Right atrium auricular region (tissue), 2 donors: ENCODE data around the gene MBNL2. TPM values are rescaled to one million over a fixed set of nuclear protein-coding genes. Genes with fewer than 3 reads are reported as not detected.

ENCODE experiments used
- DNase-seq: peaks from one replicate; pipeline ENCODE4 v3.0.0-alpha.2; 2019; ENCODE audit warnings: low spot score
- H3K27ac ChIP-seq, 2 donors: fragments of 200-600 bp; sonication (generic); 1 replicate in 1 of 2; 2 replicates in 1 of 2; pipeline ENCODE4 v1.5.1; 2016 to 2019
- H3K27me3 ChIP-seq, 2 donors: fragments of 200-600 bp; sonication (generic); one replicate each; pipeline versions ENCODE4 v1.5.1 to v1.6.0; 2017 to 2019
- H3K36me3 ChIP-seq: fragments of 200-600 bp; sonication (generic); one replicate; pipeline ENCODE4 v1.5.1; 2016
- H3K4me1 ChIP-seq, 2 donors: fragments of 200-600 bp; sonication (generic); one replicate each; pipeline versions ENCODE4 v1.5.1 to v1.6.0; 2017 to 2019
- H3K4me3 ChIP-seq, 2 donors: fragments of 200-600 bp; sonication (generic); 1 replicate in 1 of 2; 2 replicates in 1 of 2; pipeline ENCODE4 v1.5.1; 2017 to 2019; ENCODE audit warnings: mild to moderate bottlenecking in 1 of 2, moderate library complexity in 1 of 2
- H3K9me3 ChIP-seq, 2 donors: fragments of 200-600 bp; sonication (generic); one replicate each; pipeline ENCODE4 v1.5.1; 2019
- total RNA-seq, 2 donors: library from RNA; depleted of rRNA; stranded (reverse); fragments of >200 nt; gene quantifications; one replicate each; pipeline ENCODE4 v1.1.0, GENCODE V29; 2016
- TF ChIP-seq, protein P1 (sequence below), 2 donors: fragments of 200-600 bp; sonication (generic); IDR thresholded peaks; one replicate each; pipeline ENCODE4 v1.5.1; 2019; ENCODE audit warnings: antibody characterized with exemption in 2 of 2

Gene MBNL2
- total RNA-seq, 2 donors from 2014 or later, result 62.0 to 81.6 TPM

DNA sequence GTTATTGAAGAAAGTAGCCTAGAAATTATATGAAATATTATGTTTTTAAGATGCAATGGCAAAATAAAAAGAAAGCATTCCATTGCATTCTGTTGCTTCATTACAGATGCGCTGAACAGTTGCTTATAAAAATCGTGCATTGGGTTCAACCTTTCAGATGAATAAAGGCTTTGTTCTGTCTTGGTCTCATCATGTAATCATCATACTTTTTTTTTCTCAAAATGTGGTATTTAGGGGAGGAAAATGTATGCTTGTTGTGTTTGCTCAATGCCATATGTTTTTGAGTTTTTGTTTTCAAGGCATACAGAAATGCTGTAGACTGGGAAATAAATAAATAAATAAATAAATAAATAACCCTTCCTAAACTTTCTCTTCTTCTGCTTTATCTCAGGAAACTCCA is 1.1 kb upstream of the MBNL2 start:
- Histone ChIP-seq H3K4me3 (no peak overlapping the region), H3K27ac (no peak overlapping the region), H3K9me3 (no peaks in the 10 kb centered on the region)

DNA sequence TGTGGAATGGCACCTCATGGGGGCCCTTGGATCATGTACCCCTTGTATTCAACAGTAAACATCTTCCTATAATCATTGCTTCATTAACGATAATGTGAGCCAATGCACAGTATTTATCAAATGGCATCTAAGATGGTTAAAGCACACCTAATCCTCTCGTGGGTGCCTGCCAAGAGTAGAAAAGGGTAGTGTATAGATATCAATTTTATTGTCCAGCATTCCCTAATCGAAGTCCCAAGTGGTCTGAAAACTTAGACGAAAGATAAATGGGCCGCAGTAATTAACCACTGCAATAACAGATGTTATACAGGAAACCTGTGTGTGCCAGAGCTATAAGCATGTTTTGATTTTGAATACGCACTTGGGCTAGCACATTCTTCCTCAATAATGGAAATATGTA is 667 bp upstream of the MBNL2 start:
- peak overlapping the region; percentile 91 for H3K27ac ChIP-seq
- H3K9me3 ChIP-seq, result no peaks in the 10 kb centered on the region
- H3K4me3 ChIP-seq, result peak overlapping the region; percentile 60 to 67
- TF ChIP-seq, protein P1, sequence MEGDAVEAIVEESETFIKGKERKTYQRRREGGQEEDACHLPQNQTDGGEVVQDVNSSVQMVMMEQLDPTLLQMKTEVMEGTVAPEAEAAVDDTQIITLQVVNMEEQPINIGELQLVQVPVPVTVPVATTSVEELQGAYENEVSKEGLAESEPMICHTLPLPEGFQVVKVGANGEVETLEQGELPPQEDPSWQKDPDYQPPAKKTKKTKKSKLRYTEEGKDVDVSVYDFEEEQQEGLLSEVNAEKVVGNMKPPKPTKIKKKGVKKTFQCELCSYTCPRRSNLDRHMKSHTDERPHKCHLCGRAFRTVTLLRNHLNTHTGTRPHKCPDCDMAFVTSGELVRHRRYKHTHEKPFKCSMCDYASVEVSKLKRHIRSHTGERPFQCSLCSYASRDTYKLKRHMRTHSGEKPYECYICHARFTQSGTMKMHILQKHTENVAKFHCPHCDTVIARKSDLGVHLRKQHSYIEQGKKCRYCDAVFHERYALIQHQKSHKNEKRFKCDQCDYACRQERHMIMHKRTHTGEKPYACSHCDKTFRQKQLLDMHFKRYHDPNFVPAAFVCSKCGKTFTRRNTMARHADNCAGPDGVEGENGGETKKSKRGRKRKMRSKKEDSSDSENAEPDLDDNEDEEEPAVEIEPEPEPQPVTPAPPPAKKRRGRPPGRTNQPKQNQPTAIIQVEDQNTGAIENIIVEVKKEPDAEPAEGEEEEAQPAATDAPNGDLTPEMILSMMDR (IDR thresholded peaks at IDR 0.05), result no peak
- H3K36me3 ChIP-seq, result no peaks in the 10 kb centered on the region
- peaks cover 0 to 26% of the 10 kb centered on the region in 2 donors for H3K4me1 ChIP-seq
- no peak for DNase-seq
- H3K27me3 ChIP-seq, result no peaks in the 10 kb centered on the region

More for the DNA sequence above, 1.1 kb upstream of the MBNL2 start:
- H3K27me3 ChIP-seq, result no peaks in the 10 kb centered on the region
- TF ChIP-seq, protein P1 (IDR thresholded peaks at IDR 0.05), result no peak
- peaks cover 0 to 21% of the 10 kb centered on the region in 2 donors for H3K4me1 ChIP-seq
- DNase-seq, result no peak
- H3K36me3 ChIP-seq, result no peaks in the 10 kb centered on the region

DNA sequence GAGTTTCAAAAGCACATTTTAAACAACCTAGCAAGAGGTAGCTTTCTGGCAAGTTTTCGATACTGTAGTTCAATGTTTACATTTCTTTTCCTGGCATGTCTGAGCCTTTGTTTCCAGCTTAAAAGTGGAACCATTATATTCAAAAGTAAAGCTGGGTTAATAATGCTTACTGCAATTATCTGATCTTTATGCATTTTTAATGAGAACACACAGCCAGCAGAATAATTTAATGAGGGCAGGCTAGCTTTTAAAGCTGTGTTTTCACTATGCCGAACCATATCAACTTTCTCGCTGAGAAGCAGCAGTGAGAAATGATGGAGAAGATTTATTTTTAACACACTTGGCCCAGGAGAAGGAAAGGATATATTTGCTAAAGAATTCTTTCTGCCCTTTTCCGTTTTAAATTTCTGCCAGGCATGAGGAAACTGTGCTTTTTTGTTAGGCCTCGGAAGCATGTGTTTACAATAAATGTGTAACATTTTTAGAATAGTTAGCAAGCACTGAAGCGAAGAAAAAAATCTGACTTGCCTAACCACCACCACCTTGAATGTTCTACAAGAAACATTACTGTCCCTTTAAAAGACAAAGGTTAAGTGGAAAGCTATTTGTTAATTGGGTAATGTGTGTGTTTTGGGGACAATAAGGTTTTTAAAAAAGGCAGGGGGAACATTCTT is 1.0 kb downstream of the MBNL2 start:
- Histone ChIP-seq H3K4me3 (peak overlapping the region; percentile 60 to 67), H3K4me1 (peaks cover 0 to 43% of the 10 kb centered on the region in 2 donors), H3K27ac (peak overlapping the region; percentile 91), H3K27me3 (no peaks in the 10 kb centered on the region), H3K36me3 (no peaks in the 10 kb centered on the region), H3K9me3 (no peaks in the 10 kb centered on the region)
- TF ChIP-seq, protein P1 (IDR thresholded peaks at IDR 0.05), result no peak
- no peak for DNase-seq

DNA sequence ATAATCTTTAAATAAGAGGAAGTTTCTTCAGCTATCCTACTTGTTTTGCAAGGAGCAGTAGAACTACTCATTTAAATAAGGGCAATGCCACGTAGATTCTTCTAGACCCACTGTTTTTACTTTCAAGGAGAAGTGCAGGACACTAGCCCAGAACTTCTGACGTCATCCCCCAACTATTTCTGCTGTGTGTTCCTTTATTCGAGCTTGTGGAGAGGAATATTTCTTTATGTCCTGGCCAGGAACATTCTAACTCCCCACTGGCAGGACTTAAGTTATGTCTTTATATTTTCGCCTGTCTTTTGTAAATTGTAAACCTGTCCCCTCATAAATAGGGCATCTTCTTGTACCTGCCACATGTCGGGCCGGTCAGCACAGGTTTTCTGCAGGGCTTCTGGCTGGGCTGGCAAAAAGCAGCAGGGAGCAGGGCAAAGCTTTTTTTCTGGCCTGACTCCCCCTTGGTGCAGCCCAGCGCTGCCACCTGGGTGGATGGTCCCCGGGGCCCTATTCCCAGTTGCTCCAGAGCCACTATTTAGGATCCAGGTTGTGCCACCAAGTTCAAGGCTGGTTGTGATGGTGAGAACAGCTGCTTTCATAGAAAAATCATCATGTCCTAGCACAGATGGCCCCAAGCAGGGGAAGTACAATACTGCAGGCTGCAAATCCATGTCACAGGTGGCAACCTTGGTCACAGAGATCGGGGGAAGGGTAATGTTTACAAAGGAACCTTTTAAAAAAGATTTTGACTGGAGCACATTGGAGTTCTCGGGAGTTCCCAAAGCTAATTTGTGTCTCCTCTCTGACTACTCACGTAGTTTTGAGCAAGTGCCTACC is 1.8 kb downstream of the MBNL2 start:
- peaks cover 0 to 50% of the 10 kb centered on the region in 2 donors for H3K4me1 ChIP-seq
- H3K27ac ChIP-seq, result peak overlapping the region; percentile 91
- no peaks in the 10 kb centered on the region for H3K9me3 ChIP-seq
- no peaks in the 10 kb centered on the region for H3K36me3 ChIP-seq
- peak; percentile 86 for DNase-seq
- TF ChIP-seq, protein P1 (IDR thresholded peaks at IDR 0.05), result peak in 1 of 2 donors; percentile 40
- H3K4me3 ChIP-seq, result peak overlapping the region; percentile 60 to 67
- H3K27me3 ChIP-seq, result no peaks in the 10 kb centered on the region

DNA sequence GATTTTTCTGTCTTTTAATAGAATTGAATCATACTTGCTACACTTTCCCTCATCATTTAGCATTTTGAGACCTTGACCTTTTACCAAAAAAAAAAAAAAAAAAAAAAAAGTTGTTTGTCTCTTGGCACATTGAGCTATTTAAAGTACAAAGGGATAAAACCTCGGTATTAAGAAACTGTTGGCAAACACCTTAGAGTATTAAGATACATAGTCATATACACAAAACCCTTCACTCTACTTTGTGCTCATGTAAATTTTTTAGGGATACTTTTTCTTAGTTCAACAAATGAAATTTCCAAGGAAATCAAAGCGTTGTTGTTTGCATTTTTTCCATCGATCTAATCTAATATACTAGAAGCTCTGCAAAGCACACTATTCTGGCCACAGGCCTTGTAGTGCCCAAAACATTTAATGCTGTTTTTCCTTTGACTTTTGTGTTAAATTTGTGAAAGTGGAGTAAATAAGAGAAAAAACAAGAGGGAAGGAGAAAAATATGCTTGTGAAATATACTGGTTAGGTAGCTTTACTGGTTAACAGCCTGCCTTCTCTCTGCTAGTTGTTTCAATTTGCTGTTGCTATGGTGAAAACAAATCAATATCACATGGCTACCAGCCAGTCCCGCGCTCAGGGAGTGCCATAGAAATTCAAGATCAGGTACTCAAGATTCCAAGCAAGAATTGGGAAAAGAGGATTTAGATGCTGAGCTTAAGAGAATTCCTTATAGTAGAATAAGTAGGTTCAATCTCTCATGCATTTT is 2.6 kb downstream of the MBNL2 start:
- Histone ChIP-seq H3K4me1 (peaks cover 0 to 58% of the 10 kb centered on the region in 2 donors), H3K4me3 (peak overlapping the region; percentile 60 to 67), H3K9me3 (no peaks in the 10 kb centered on the region), H3K27me3 (no peaks in the 10 kb centered on the region), H3K36me3 (no peaks in the 10 kb centered on the region), H3K27ac (peak overlapping the region; percentile 91)
- no peak for DNase-seq
- TF ChIP-seq, protein P1 (IDR thresholded peaks at IDR 0.05), result no peak
